Heart left ventricle (tissue), 13 donors: ENCODE data around the gene CLDN14.

Source experiments
- POLR2A ChIP-seq, 2 donors: fragments of 450-650 bp; IDR thresholded peaks; one replicate each; pipeline ENCODE4 v1.6.1; 2017; ENCODE audit warnings: antibody characterized with exemption in 2 of 2, mild to moderate bottlenecking in 2 of 2, moderate library complexity in 2 of 2
- TF ChIP-seq, protein P1 (sequence below), 12 donors: fragments of 200-600 bp; sonication (generic) in 4 of 12; IDR thresholded peaks; one replicate each; pipeline versions ENCODE4 v1.5.0 to v1.8.0; 2018 to 2022; ENCODE audit warnings: antibody characterized with exemption in 12 of 12, mild to moderate bottlenecking in 5 of 12
- donor health status: ischemic (EF 13 %, LVEDD 7.1; RV severe dilation, severe dysfunction).
- donor health status: DM: no; HTN: yes; CAD: no.
- donor health status: DM: no; HTN: no; CAD: no.
- donor health status: ischemic (EF 25% LVEDD 6.9; RV normal size, moderate dysfunction).
- donor health status: ischemic (EF 25% LVEDD 5.7; RV mildly dilated, moderate dysfunction).
- donor health status: ischemic (EF 35%, LVEDD 5.7; RV mildly dilated, moderate dysfunction).
- donor health status: nonischemic (EF 11% LVEDD 7.7; RV severe dilation, severe dysfunction).
- donor health status: DM: yes; HTN: yes; CAD: no.
- donor health status: PGD.
- donor health status: ischemic (EF 29% LVEDD 5.4; RV normal size, mild dysfunction).
- donor health status: nonischemic (EF 23%, LVEDD 6.1; RV moderate dilation, normal function).

GRCh38 chr21:36434144-36434543 lies 45.8 kb downstream of the CLDN14 start:
- TF ChIP-seq, protein P1, sequence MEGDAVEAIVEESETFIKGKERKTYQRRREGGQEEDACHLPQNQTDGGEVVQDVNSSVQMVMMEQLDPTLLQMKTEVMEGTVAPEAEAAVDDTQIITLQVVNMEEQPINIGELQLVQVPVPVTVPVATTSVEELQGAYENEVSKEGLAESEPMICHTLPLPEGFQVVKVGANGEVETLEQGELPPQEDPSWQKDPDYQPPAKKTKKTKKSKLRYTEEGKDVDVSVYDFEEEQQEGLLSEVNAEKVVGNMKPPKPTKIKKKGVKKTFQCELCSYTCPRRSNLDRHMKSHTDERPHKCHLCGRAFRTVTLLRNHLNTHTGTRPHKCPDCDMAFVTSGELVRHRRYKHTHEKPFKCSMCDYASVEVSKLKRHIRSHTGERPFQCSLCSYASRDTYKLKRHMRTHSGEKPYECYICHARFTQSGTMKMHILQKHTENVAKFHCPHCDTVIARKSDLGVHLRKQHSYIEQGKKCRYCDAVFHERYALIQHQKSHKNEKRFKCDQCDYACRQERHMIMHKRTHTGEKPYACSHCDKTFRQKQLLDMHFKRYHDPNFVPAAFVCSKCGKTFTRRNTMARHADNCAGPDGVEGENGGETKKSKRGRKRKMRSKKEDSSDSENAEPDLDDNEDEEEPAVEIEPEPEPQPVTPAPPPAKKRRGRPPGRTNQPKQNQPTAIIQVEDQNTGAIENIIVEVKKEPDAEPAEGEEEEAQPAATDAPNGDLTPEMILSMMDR (IDR thresholded peaks at IDR 0.05) = no peak
- TF ChIP-seq POLR2A (IDR thresholded peaks at IDR 0.05) = no peak
